ENCODE results near the gene FERMT1. TPM values are rescaled to one million over a fixed set of nuclear protein-coding genes. Genes with fewer than 3 reads are reported as not detected.
A peak's percentile ranks its signal among the peaks of the same experiment; 100 is the strongest.

FERMT1 gene
- total RNA-seq, 1 experiment from 2014 or later = 70.8 TPM

DNA sequence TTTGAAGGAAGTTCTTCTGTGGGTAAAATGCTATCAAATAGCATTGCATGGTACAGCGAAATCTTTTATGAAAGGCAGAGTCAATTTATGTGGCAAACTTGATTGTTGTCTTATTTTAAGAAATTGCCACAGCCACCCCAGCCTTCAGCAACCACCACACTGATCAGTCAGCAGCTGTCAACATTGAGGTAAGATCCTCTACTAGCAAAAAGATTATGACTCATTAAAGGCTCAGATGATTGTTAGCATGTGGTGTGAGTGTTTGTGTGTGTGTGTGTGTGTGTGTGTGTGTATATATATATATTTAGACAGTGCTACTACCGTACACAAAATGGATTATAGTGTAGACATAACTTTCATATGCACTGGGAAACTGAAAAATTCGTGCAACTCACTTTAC lies 96.8 kb downstream of the FERMT1 start:
- H4K20me1 ChIP-seq (ENCODE audit: low read length) = 0 out of 2 replicates have a peak, but pooled peaks cover 5% of the 10 kb centered on the region
- H3K4me2 ChIP-seq (ENCODE audit: low read length) = no peak overlapping the region
- no peak for TF ChIP-seq EZH2phosphoT487 (IDR thresholded peaks at IDR 0.05; ENCODE audit: borderline replicate concordance, low read length)
- 0 out of 2 replicates have a peak overlapping the region, but pooled peaks have one; percentile 5 for H3K27ac ChIP-seq (ENCODE audit: low read length)
- H3K4me3 ChIP-seq (ENCODE audit: low read length) = no peak overlapping the region
- no peak overlapping the region for H2AFZ ChIP-seq (ENCODE audit: low read length)
- intact Hi-C loops (cut with micrococcal nuclease) = loop anchor here (5.0 kb wide), 1 partner anchor 46 kb away; no protein-coding TSS in a partner anchor
- no TSS peak for BruUV-seq (replicated peaks)
- H3K9me3 ChIP-seq (ENCODE audit: low read length) = peaks cover 7% of the 10 kb centered on the region; the same call in 1 of the 2 replicates
- peaks cover 6% of the 10 kb centered on the region for H3F3A ChIP-seq (ENCODE audit: low read length, unreplicated experiment)
- no peaks in the 10 kb centered on the region for H3K9me2 ChIP-seq (replicated peaks; ENCODE audit: low read length)
- POLR2A ChIA-PET (ENCODE audit: unreplicated experiment) = no interaction called here
- H3K79me2 ChIP-seq (ENCODE audit: low read length) = peaks cover 24% of the 10 kb centered on the region
- no peak overlapping the region for H3K9ac ChIP-seq (ENCODE audit: low read length)
- no peaks in the 10 kb centered on the region for H3K27me3 ChIP-seq (ENCODE audit: low read length)
- H3K4me1 ChIP-seq (ENCODE audit: insufficient read depth, low read length) = peaks cover 21% of the 10 kb centered on the region
- peaks cover 32% of the 10 kb centered on the region for H3K36me3 ChIP-seq (ENCODE audit: low read depth, low read length)
- CTCF ChIA-PET = no interaction called here
- peak; percentile 88 for ATAC-seq
- DNase-seq = peak; percentile 73

Other genes starting within 250 kb of the FERMT1 start
- gene CHGB, start 211.5 kb downstream of the FERMT1 start, total RNA-seq (2014; rRNA removed) = not detected in 2 replicates
- gene TRMT6, start 172.5 kb downstream of the FERMT1 start, total RNA-seq (2014; rRNA removed) = 35.4 and 44.0 TPM in 2 replicates
- 26.6 and 27.0 TPM in 2 replicates for gene MCM8, start 172.4 kb downstream of the FERMT1 start, total RNA-seq (2014; rRNA removed)
- gene CRLS1, start 116.9 kb downstream of the FERMT1 start, total RNA-seq (2014; rRNA removed) = 50.7 and 52.2 TPM in 2 replicates
- 0.44 TPM in 1 of 2 replicates, not detected in the other for gene LRRN4, start 69.0 kb downstream of the FERMT1 start, total RNA-seq (2014; rRNA removed)

All from PC-3 (cell line).